HepG2 (cell line): Measurements from ENCODE around the gene SLC29A3. TPM values are rescaled to one million over a fixed set of nuclear protein-coding genes. Genes with fewer than 3 reads are reported as not detected.

Source experiments
- ATAC-seq: fragments of 200-7000 bp; cut with Tn5 transposase; 3 replicates; pipeline ENCODE4 v1.9.1; 2020; ENCODE audit warnings: mild to moderate bottlenecking, moderate library complexity
- BruUV-seq: library from RNA; stranded (reverse); fragments of 400-500 nt; replicated peaks from 2 replicates; lab custom pipeline; 2021; lab: Mats Ljungman, UMichigan
- CTCF ChIA-PET: fragments of 300-600 bp; formaldehyde crosslinking; extraction: SDS; loops from one replicate; lab custom pipeline; 2021; ENCODE audit warnings: low total read pairs, inconsistent platforms, low intra/inter-chr PET ratio; lab: Yijun Ruan, JAX
- POLR2A ChIA-PET: fragments of 350-600 bp; sonication (Branson Sonifier 250); formaldehyde crosslinking; loops from one replicate; lab custom pipeline; 2020; ENCODE audit warnings: antibody characterized with exemption, inconsistent platforms; lab: Yijun Ruan, JAX
- DNase-seq: peaks from one replicate; pipeline ENCODE4 v3.0.0-alpha.2; 2015; ENCODE audit warnings: low spot score
- FAIRE-seq: peaks from 3 replicates; lab custom pipeline; 2011; peaks lifted over from hg19 to GRCh38; lab: Jason Lieb, UNC
- H2AFZ ChIP-seq: one replicate; pipeline ENCODE4 v1.6.1; 2011; ENCODE audit warnings: low read length, inconsistent platforms
- H3K27ac ChIP-seq: fragments of 300-600 bp; 3 replicates; pipeline ENCODE4 v1.8.0; 2011; ENCODE audit warnings: mixed run types, mild to moderate bottlenecking, mixed read lengths, low read length, inconsistent platforms; ENCODE audit not compliant: insufficient read depth; ENCODE audit errors: extremely low read length
- H3K27me3 ChIP-seq, 2 experiments: fragments of 200-600 bp in 1 of 2; 2 replicates in 1 of 2; 3 replicates in 1 of 2; pipeline versions ENCODE4 v1.6.0 to v1.8.0; 2011; ENCODE audit warnings: low read length in 2 of 2, mild to moderate bottlenecking in 2 of 2, moderate library complexity in 2 of 2, inconsistent platforms in 1 of 2; ENCODE audit not compliant: insufficient read depth in 2 of 2, control insufficient read depth in 1 of 2
- H3K36me3 ChIP-seq, 2 experiments: fragments of 200-600 bp in 1 of 2; replicated peaks in 1 of 2; 2 replicates in 1 of 2; 3 replicates in 1 of 2; pipeline versions ENCODE4 v1.5.1 to v1.8.0; 2011; ENCODE audit warnings: low read length in 2 of 2, inconsistent platforms in 1 of 2; ENCODE audit not compliant: insufficient read depth in 2 of 2, control insufficient read depth in 1 of 2
- H3K4me1 ChIP-seq: 2 replicates; pipeline ENCODE4 v1.5.1; 2012; ENCODE audit warnings: low read length, inconsistent platforms; ENCODE audit not compliant: insufficient read depth
- H3K4me2 ChIP-seq: 2 replicates; pipeline ENCODE4 v1.6.0; 2011; ENCODE audit warnings: low read depth, low read length, inconsistent platforms
- H3K4me3 ChIP-seq, 3 experiments: fragments of 200-600 bp in 1 of 3; sonication (generic), shearing (Covaris generic) in 1 of 3; replicated peaks in 1 of 3; 2 replicates each; pipeline ENCODE4 v1.5.1; 2011 to 2016; ENCODE audit warnings: low read length in 3 of 3, inconsistent platforms in 2 of 3, low read depth in 2 of 3, mild to moderate bottlenecking in 2 of 3, control low read depth in 1 of 3, mixed read lengths in 1 of 3; ENCODE audit not compliant: insufficient read depth in 1 of 3
- H3K79me2 ChIP-seq: one replicate; pipeline ENCODE4 v1.6.1; 2011; ENCODE audit warnings: low read length, inconsistent platforms; ENCODE audit not compliant: insufficient read depth
- H3K9ac ChIP-seq: 2 replicates; pipeline ENCODE4 v1.6.0; 2011; ENCODE audit warnings: mild to moderate bottlenecking, low read depth, low read length, inconsistent platforms; ENCODE audit not compliant: insufficient read depth
- H3K9me3 ChIP-seq: 2 replicates; pipeline ENCODE4 v1.5.1; 2012; ENCODE audit warnings: mild to moderate bottlenecking, low read length
- H4K20me1 ChIP-seq: 2 replicates; pipeline ENCODE4 v1.6.0; 2011; ENCODE audit warnings: inconsistent platforms, mild to moderate bottlenecking, low read length, moderate library complexity; ENCODE audit not compliant: insufficient read depth
- ARID4A ChIP-seq: sonication (generic); formaldehyde crosslinking; IDR thresholded peaks from 2 replicates; pipeline ENCODE4 v1.5.0; 2020; ENCODE audit warnings: mild to moderate bottlenecking, missing genetic modification reagents, borderline replicate concordance
- EP300 ChIP-seq, 3 experiments: sonication (generic) in 1 of 3; formaldehyde crosslinking in 1 of 3; IDR thresholded peaks; 2 replicates each; pipeline versions ENCODE4 v1.5.1 to v1.6.1; 2011 to 2020; ENCODE audit warnings: low read depth in 2 of 3, low read length in 2 of 3, borderline replicate concordance in 1 of 3, improper control_type of control experiment in 1 of 3, mild to moderate bottlenecking in 1 of 3, missing genetic modification reagents in 1 of 3, moderate library complexity in 1 of 3
- IRF2 ChIP-seq: IDR thresholded peaks from 2 replicates; pipeline ENCODE4 v1.6.1; 2018; ENCODE audit warnings: missing genetic modification reagents, missing compliant biosample characterization
- POLR2G ChIP-seq: fragments of 200-400 bp; formaldehyde crosslinking; IDR thresholded peaks from 2 replicates; pipeline ENCODE4 v1.6.1; 2018; ENCODE audit warnings: mild to moderate bottlenecking, low read depth, low read length, moderate library complexity
- ZNF740 ChIP-seq: sonication (generic); formaldehyde crosslinking; IDR thresholded peaks from 2 replicates; pipeline ENCODE4 v1.4.0; 2020; ENCODE audit warnings: missing genetic modification reagents
- WGBS: methylation state at CpG from one replicate; pipeline ENCODE4 v1.1.6; 2017; ENCODE audit warnings: low lambda C conversion rate; 5-methylcytosine and 5-hydroxymethylcytosine counted together
- in situ Hi-C: cut with HindIII; loops from 2 replicates; pipeline ENCODE4 v1.10.0; 2017; ENCODE audit warnings: low pct_unique_long_range_greater_than_20kb; ENCODE audit not compliant: extremely low pct_ligation_motif_present
- intact Hi-C: fragments of 100-400 bp; cut with micrococcal nuclease; formaldehyde crosslinking; loops from one replicate; pipeline ENCODE4 v1.10.0; 2022; ENCODE audit not compliant: unreplicated experiment
- polyA plus RNA-seq, 8 experiments: library from polyadenylated mRNA; depleted of rRNA in 3 of 8; stranded (reverse) in 7 of 8; unstranded in 1 of 8; fragments of >200 nt; fragmentation: Illumina TruSeq in 4 of 8; extraction: Trizol in 4 of 8; gene quantifications; 2 replicates each; pipeline versions ENCODE4 v1.2.1 to v1.2.3, GENCODE V29; 2011 to 2016; ENCODE audit warnings: low read depth in 4 of 8, missing spikeins in 1 of 8, mixed read lengths in 1 of 8; ENCODE audit not compliant: insufficient read depth in 1 of 8
- total RNA-seq, 5 experiments: library from RNA; depleted of rRNA; stranded (reverse); fragments of >200 nt; fragmentation: Illumina TruSeq; extraction: Trizol; gene quantifications; 2 replicates each; pipeline ENCODE4 v1.2.3, GENCODE V29; 2016; ENCODE audit warnings: low read depth in 1 of 5

The SLC29A3 gene
- total and polyA plus RNA-seq, 2 of the 13 experiments (the other 11 are each of a cell fraction or from before 2014, with no cell fraction given), result 8.6 to 11.8 TPM

GRCh38 chr10:71314694-71315225 lies 4.3 kb upstream of the SLC29A3 start:
- CTCF ChIA-PET, result interaction anchor here (1.7 to 2.4 kb wide), 2 partner anchors 255 to 294 kb away, joined by 7 to 29 read pairs; no protein-coding TSS in a partner anchor
- no peak overlapping the region for H2AFZ ChIP-seq
- intact Hi-C loops, result loop anchor here (1.0 to 10.0 kb wide), 3 partner anchors 120 to 290 kb away; no protein-coding TSS in a partner anchor

More at GRCh38 chr10:71314694-71315225, 4.3 kb upstream of the SLC29A3 start:
- Histone ChIP-seq H3K4me2 (no peak overlapping the region), H3K4me1 (peaks cover under 1% of the 10 kb centered on the region), H4K20me1 (no peaks in the 10 kb centered on the region), H3K27ac (no peak overlapping the region), H3K4me3 (no peak overlapping the region), H3K79me2 (no peaks in the 10 kb centered on the region), H3K27me3 (peaks cover 0 to 12% of the 10 kb centered on the region in 2 experiments; a peak in 2 of 5 replicates), H3K9me3 (no peaks in the 10 kb centered on the region), H3K36me3 (no peaks in the 10 kb centered on the region), H3K9ac (no peak overlapping the region)
- no peak for ATAC-seq
- DNase-seq, result no peak
- POLR2A ChIA-PET, result no interaction called here
- in situ Hi-C loops, result loop anchor here (5.0 to 10.0 kb wide), 3 partner anchors 63 to 300 kb away; no protein-coding TSS in a partner anchor
- no TSS peak for BruUV-seq
- TF ChIP-seq EP300 (IDR thresholded peaks at IDR 0.05; ENCODE audit: low read depth in 2 of 2, low read length in 2 of 2), result no peak
- no peak for TF ChIP-seq EP300 (CRISPR knock-in tag; IDR thresholded peaks at IDR 0.05; ENCODE audit: borderline replicate concordance)
- 0 out of 2 replicates have a peak, but pooled peaks have one; percentile 2 for TF ChIP-seq ZNF740 (CRISPR knock-in tag)
- TF ChIP-seq ARID4A (CRISPR knock-in tag), result no peak
- no peak for TF ChIP-seq IRF2 (CRISPR knock-in tag)
- TF ChIP-seq POLR2G, result no peak
- no peak for FAIRE-seq
- 12% methylated on average over 6 of the region's 11 CpGs for WGBS
